GM18907 (cell line): ENCODE measurements around the gene MPPE1.
"Not testable (repeated sequence)": the region's sequence is repeated elsewhere in the genome, so short reads cannot be mapped to it uniquely, and the experiment has no call there.

Source experiments
- ATAC-seq: cut with Tn5 transposase; IDR thresholded peaks from one replicate; pipeline ENCODE4 v1.9.1; 2021; ENCODE audit warnings: mild to moderate bottlenecking, moderate library complexity; ENCODE audit not compliant: unreplicated experiment

Gene MPPE1

GRCh38 chr18:11925800-11926481 lies 17.8 kb upstream of the MPPE1 start:
- ATAC-seq: no peak

GRCh38 chr18:11923450-11923849 lies 15.3 kb upstream of the MPPE1 start:
- ATAC-seq: no peak

- ATAC-seq: not testable (repeated sequence)
Measured at GRCh38 chr18:11919522-11919921, 11.4 kb upstream of the MPPE1 start.

DNA sequence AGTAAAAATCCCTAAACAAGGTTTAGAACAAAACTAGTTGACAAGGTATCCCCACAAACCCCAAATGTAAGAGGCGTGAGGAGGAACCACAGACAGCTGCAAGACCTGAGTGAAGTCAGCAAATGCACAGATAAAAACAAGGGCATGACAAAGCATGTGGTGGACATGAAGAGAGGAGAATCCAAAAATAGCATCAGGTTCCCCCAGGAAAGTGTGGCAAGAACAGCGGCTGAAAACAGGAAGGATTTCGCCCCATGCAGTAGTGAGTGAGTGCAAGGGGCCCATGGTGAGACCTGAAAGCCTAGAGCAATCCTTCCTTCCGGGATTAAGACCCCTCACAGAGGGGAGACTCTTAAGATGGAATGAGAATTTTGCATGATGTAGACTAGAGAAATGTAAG lies 8.8 kb upstream of the MPPE1 start:
- ATAC-seq: not testable (repeated sequence)

DNA sequence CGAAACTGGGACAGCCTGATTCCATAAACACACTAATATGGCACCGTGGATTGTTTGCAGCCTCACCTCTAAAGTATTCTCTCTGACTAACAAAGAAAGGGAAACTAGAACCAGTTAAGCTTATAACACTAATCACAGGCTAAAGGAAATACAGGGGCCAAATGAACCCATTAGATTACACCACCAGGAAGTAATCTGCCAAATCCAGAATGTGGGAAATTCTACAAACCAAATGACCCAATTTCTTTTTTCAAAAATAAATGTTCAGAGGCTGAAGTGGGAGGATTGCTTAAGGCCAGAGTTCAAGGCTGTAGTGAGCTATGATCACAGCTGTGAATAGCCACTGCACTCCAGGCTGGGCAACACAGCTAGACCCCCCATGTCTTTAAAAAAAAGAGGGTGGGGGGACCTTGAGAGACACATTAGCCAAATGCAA lies 1.5 kb upstream of the MPPE1 start:
- ATAC-seq: no peak

DNA sequence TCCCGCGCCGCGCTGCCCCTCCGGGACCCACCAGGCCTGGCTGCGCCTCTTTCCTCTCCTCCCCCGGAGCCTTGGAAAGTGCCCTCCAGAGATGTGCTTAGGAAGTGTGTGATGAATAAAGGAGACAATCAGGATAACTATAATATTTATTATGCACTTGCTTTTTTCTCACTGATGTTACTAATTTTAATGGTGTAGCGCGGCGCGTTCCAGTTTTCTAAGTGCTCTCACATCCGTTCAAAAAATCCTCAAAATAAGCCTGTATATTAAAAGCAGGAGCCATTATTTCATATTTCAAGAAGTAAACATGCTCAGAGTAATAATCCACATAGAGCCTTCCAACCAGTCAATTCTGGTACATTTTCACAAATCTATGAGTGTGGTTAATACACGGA lies 941 bp upstream of the MPPE1 start:
- ATAC-seq: no peak

DNA sequence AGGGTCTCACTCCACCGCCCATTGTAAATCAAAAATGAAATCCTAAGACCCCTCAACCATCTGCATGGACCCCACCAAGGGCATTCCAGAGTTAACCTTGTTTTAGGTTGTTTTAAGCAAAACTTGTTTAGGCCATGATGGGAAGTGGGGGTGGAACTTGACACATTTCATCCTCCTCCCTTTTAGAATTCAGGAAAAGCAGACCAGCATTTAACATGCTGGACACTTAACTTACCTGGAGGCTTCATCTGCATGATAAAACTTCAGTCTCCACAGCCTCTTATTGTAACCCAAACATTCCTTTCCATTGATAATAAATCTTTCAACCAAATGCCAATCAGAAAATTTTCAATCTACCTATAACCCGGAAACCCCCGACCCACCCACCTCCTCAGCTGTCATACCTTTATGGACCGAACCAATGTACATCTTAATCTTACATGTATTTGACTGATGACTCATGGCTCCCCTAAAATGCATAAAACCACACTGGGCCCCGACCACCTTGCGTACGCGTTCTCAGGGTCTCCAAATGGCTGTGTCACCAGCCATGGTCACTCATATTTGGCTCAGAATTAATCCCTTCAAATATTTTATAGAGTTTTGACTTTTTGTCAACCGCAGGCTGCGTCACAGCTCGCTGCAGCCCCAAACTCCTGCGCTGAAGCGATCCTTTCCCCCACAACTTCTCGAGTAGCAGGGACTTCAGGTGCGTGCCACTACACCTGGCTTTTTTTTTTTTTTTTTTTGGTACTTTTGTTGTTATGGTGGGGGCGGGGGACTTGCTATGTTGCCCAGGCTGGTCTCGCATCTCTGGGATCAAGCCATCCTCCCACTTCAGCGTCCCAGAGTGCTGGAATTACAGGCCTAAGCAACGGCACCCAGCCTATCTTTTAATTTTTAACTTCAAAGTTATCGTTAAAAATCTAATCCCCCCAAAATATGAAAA lies 917 bp downstream of the MPPE1 start:
- ATAC-seq: no peak

GRCh38 chr18:11906176-11906575 lies 1.9 kb downstream of the MPPE1 start:
- no peak for ATAC-seq

GRCh38 chr18:11905613-11906012 lies 2.5 kb downstream of the MPPE1 start:
- ATAC-seq: no peak

- ATAC-seq: no peak
Measured at GRCh38 chr18:11902522-11903292, 5.4 kb downstream of the MPPE1 start.

GRCh38 chr18:11901826-11902438 lies 6.2 kb downstream of the MPPE1 start:
- ATAC-seq: no peak

GRCh38 chr18:11899063-11899462 lies 9.1 kb downstream of the MPPE1 start:
- ATAC-seq: no peak

DNA sequence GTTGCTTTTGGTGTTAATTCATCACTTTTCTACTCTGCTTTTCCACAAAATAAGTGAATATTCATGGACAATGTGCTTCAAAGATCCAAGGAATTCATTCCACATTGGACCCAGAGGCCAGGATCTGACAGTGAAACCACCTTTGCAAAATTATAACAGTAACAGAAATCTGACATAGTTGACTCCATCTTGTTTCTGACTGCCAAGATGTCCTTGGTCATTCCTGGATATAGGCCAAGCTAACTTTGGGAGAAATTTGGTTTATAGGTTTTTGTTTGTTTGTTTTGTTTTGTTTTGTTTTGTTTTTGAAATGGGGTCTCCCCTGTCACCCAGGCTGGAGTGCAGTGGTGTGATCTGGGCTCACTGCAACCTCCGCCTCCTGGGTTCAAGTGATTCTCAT lies 10.3 kb downstream of the MPPE1 start:
- ATAC-seq: no peak

GRCh38 chr18:11892438-11892837 lies 15.7 kb downstream of the MPPE1 start:
- ATAC-seq: not testable (repeated sequence)

GRCh38 chr18:11891737-11892136 lies 16.4 kb downstream of the MPPE1 start:
- no peak for ATAC-seq

DNA sequence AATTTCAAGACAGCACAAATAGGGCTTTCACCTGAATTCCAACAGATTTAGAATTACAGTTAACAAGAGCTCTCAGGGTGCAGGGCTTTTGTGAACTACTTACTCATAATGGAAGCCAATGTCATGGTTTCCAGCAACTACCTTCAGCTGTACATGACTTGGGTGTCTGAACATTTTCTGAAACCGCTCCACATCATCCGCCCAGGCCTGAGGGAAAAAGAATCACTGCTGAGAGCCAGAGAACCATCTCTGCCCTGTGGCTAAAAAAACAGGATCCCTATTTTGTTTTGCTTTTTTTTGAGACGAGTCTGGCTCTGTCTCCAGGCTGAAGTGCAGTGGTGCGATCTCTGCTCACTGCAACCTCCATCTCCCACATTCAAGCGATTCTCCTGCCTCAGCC lies 18.8 kb downstream of the MPPE1 start:
- ATAC-seq: no peak

- no peak for ATAC-seq
Measured at GRCh38 chr18:11888726-11889125, 19.4 kb downstream of the MPPE1 start.

GRCh38 chr18:11887328-11888128 lies 20.6 kb downstream of the MPPE1 start:
- ATAC-seq: no peak

DNA sequence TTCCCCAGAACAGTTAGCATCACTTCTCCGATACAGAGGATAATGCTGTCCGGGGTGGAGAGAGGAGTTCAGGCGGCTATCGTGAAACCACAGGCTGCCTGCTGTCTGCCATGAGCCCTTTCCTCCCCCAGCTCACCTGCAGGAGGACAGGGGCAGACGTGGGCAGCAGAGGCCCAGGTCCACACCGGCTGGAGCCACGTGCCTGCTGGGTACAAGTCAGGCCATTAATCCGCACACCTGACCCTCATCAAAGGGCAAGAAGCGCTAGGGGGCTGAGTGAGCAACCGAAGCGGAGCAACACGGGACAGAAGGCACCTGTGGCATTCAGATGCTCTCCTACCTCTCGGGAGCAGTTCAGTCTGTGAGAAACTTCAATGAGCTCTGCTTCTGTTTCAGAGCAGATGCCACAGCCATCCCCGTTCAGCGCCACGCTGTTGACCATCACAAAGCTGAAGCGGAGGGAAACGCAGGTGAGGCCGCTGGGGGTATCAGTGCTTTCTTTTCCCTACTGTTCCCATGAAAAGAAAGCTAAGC lies 21.5 kb downstream of the MPPE1 start:
- no peak for ATAC-seq
